Natural killer cell (primary cell): ENCODE data around the gene PFKFB3. TPM values are rescaled to one million over a fixed set of nuclear protein-coding genes. Genes with fewer than 3 reads are reported as not detected.

Experiments
- ATAC-seq, 3 donors: fragments of 150-1000 bp in 2 of 3; fragments of 200-7000 bp in 1 of 3; cut with Tn5 transposase; 1 replicate in 1 of 3; 2 replicates in 2 of 3; pipeline ENCODE4 v1.10.0; 2021; ENCODE audit warnings: mild to moderate bottlenecking in 2 of 3, moderate library complexity in 2 of 3
- DNase-seq, 2 donors: peaks; one replicate each; pipeline versions ENCODE4 v3.0.0 to v3.0.0-alpha.2; 2013 to 2021; ENCODE audit warnings: mixed read lengths in 1 of 2
- H3K27ac ChIP-seq: one replicate; pipeline ENCODE4 v1.5.1; 2013; ENCODE audit warnings: mild to moderate bottlenecking, low read length
- H3K27me3 ChIP-seq: one replicate; pipeline ENCODE4 v1.6.1; 2013; ENCODE audit warnings: low read length; ENCODE audit not compliant: control insufficient read depth, insufficient read depth
- H3K36me3 ChIP-seq: one replicate; pipeline ENCODE4 v1.6.1; 2013; ENCODE audit warnings: low read length; ENCODE audit not compliant: control insufficient read depth, insufficient read depth
- H3K4me1 ChIP-seq: one replicate; pipeline ENCODE4 v1.6.1; 2013; ENCODE audit warnings: low read length; ENCODE audit not compliant: control insufficient read depth, insufficient read depth
- H3K4me3 ChIP-seq: one replicate; pipeline ENCODE4 v1.5.1; 2013; ENCODE audit warnings: low read length
- H3K9me3 ChIP-seq: one replicate; pipeline ENCODE4 v1.6.1; 2013; ENCODE audit warnings: low read length; ENCODE audit not compliant: control insufficient read depth, insufficient read depth
- H3K27ac Mint-ChIP-seq, 2 donors: one replicate each; pipeline ENCODE4 v1.8.0; 2022; ENCODE audit warnings: mild to moderate bottlenecking in 2 of 2, mixed read lengths in 2 of 2, moderate library complexity in 1 of 2
- H3K27me3 Mint-ChIP-seq, 2 donors: one replicate each; pipeline ENCODE4 v1.8.0; 2022; ENCODE audit warnings: low read depth in 2 of 2, mixed read lengths in 2 of 2
- H3K36me3 Mint-ChIP-seq: one replicate; pipeline ENCODE4 v1.8.0; 2022; ENCODE audit warnings: mixed read lengths
- H3K4me1 Mint-ChIP-seq, 2 donors: one replicate each; pipeline ENCODE4 v1.8.0; 2022; ENCODE audit warnings: mixed read lengths in 2 of 2
- H3K4me3 Mint-ChIP-seq: one replicate; pipeline ENCODE4 v1.8.0; 2022; ENCODE audit warnings: mild to moderate bottlenecking, moderate library complexity, mixed read lengths
- H3K9me3 Mint-ChIP-seq, 2 donors: one replicate each; pipeline ENCODE4 v1.8.0; 2022; ENCODE audit warnings: mixed read lengths in 2 of 2
- WGBS: methylation state at CpG from one replicate; pipeline ENCODE4 v1.1.7; 2013; ENCODE audit warnings: missing lambda C conversion rate; ENCODE audit not compliant: insufficient coverage; 5-methylcytosine and 5-hydroxymethylcytosine counted together
- intact Hi-C: fragments of 100-400 bp; cut with micrococcal nuclease; formaldehyde crosslinking; loops from one replicate; pipeline ENCODE4 v1.14.2; 2022
- total RNA-seq, 4 donors: library from RNA; stranded (reverse); fragments of 120-200 nt in 1 of 4; gene quantifications; one replicate each; pipeline versions ENCODE4 v1.2.3 to v1.2.4, GENCODE V29; 2013 to 2022
- TF ChIP-seq, protein P1 (sequence below): fragments of 200-600 bp; IDR thresholded peaks from one replicate; pipeline ENCODE4 v1.8.0; 2022; ENCODE audit warnings: antibody characterized with exemption

The PFKFB3 gene
- total RNA-seq, 3 donors from 2014 or later (not counting 1 experiment from before 2014, with no cell fraction given): 33.4 to 59.7 (median 39.0) TPM

DNA sequence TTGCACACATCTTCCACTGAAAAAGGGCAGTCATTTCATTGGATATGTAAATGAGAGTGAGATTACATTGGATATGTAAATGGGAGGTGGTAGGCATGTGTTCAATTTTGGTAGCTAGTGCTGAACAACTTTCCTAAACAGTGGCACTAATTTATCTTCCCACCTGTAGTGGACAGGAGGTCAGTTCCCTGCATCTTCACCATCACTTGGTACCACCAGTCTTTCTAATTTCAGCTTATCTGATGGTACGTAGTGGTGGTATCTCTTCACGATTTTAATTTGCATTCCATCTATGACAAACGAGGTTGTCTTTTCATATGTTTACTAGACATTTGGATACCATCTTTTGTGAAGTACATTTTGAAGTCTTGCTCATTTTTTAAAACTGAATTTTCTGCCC lies 58.1 kb downstream of the PFKFB3 start:
- Mint-ChIP-seq H3K4me1 (no peaks in the 10 kb centered on the region), H3K36me3 (no peaks in the 10 kb centered on the region), H3K9me3 (peaks cover 0 to 5% of the 10 kb centered on the region in 2 donors), H3K4me3 (no peak overlapping the region), H3K27me3 (peaks cover 0 to 3% of the 10 kb centered on the region in 2 donors), H3K27ac (no peak overlapping the region)
- TF ChIP-seq, protein P1, sequence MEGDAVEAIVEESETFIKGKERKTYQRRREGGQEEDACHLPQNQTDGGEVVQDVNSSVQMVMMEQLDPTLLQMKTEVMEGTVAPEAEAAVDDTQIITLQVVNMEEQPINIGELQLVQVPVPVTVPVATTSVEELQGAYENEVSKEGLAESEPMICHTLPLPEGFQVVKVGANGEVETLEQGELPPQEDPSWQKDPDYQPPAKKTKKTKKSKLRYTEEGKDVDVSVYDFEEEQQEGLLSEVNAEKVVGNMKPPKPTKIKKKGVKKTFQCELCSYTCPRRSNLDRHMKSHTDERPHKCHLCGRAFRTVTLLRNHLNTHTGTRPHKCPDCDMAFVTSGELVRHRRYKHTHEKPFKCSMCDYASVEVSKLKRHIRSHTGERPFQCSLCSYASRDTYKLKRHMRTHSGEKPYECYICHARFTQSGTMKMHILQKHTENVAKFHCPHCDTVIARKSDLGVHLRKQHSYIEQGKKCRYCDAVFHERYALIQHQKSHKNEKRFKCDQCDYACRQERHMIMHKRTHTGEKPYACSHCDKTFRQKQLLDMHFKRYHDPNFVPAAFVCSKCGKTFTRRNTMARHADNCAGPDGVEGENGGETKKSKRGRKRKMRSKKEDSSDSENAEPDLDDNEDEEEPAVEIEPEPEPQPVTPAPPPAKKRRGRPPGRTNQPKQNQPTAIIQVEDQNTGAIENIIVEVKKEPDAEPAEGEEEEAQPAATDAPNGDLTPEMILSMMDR: no peak
- H3K27ac ChIP-seq: no peak overlapping the region
- 94% methylated on average over 3 of the region's 3 CpGs for WGBS
- H3K27me3 ChIP-seq: no peaks in the 10 kb centered on the region
- intact Hi-C loops: no loop called here
- H3K4me1 ChIP-seq: no peaks in the 10 kb centered on the region
- H3K36me3 ChIP-seq: no peaks in the 10 kb centered on the region
- H3K4me3 ChIP-seq: no peak overlapping the region
- H3K9me3 ChIP-seq: no peaks in the 10 kb centered on the region
- DNase-seq (no peak), ATAC-seq (no peak)

DNA sequence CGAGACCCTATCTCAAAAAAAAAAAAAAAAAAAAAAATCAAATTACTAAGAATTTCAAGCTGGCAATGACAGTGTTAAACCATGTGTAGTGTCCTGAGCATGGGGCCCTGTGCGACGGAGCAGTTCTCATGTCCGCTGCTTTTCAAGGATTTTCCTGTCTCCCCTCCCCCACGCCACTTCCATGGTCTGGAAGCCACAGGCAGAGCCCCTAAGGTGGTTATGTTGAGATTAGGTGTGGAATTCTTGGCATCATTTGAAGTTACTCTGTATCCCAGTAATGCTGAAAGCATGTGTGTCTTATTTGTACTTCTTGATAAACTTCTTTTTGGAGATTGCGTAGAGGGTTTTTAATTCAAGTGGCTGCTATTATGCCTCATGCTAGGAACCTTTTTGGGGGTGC lies 65.2 kb downstream of the PFKFB3 start:
- ATAC-seq: no peak
- Mint-ChIP-seq H3K9me3 (no peaks in the 10 kb centered on the region), H3K36me3 (no peaks in the 10 kb centered on the region), H3K27me3 (no peaks in the 10 kb centered on the region), H3K4me1 (peaks cover 28 to 32% of the 10 kb centered on the region in 2 donors), H3K27ac (peak overlapping the region in 1 of 2 donors; percentile 78), H3K4me3 (no peak overlapping the region)
- 82% methylated on average over 5 of the region's 6 CpGs for WGBS
- intact Hi-C loops: no loop called here
- TF ChIP-seq, protein P1: no peak
- no peaks in the 10 kb centered on the region for H3K36me3 ChIP-seq
- H3K4me1 ChIP-seq: peaks cover 34% of the 10 kb centered on the region
- DNase-seq: no peak
- no peak overlapping the region for H3K4me3 ChIP-seq
- H3K9me3 ChIP-seq: no peaks in the 10 kb centered on the region
- no peaks in the 10 kb centered on the region for H3K27me3 ChIP-seq
- no peak overlapping the region for H3K27ac ChIP-seq

DNA sequence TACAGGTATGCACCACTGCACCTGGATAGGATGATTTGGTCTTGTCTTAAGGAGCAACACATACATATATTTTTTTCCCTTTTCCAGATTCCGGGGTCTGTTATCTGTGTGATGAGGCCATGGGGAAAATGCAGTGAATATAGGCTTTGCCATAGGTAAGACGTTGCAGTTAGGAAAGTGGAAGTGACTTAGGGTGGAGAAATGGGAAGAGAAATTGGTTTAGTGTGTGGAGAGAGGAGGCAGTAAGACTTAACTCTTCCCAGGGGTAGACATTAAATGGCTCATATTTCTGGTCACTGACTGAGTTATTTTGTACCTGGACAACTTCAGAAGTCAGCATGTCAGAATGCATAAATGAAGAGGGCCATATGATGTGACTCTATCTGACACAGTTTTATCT lies 66.7 kb downstream of the PFKFB3 start:
- ATAC-seq (no peak), DNase-seq (no peak)
- Mint-ChIP-seq H3K36me3 (no peaks in the 10 kb centered on the region), H3K27me3 (no peaks in the 10 kb centered on the region), H3K4me3 (no peak overlapping the region), H3K9me3 (no peaks in the 10 kb centered on the region), H3K27ac (peak overlapping the region; percentile 86 to 90), H3K4me1 (peaks cover 28 to 32% of the 10 kb centered on the region in 2 donors)
- Histone ChIP-seq H3K27ac (peak overlapping the region; percentile 78), H3K9me3 (no peaks in the 10 kb centered on the region), H3K4me3 (no peak overlapping the region), H3K27me3 (no peaks in the 10 kb centered on the region), H3K4me1 (peaks cover 35% of the 10 kb centered on the region), H3K36me3 (no peaks in the 10 kb centered on the region)
- TF ChIP-seq, protein P1: no peak
- 79% methylated on average over 2 of the region's 2 CpGs for WGBS
- intact Hi-C loops: no loop called here
